Ishikawa (cell line): ENCODE measurements around the gene EPHA6.

Source experiments
- CEBPB ChIP-seq: IDR thresholded peaks from 2 replicates; pipeline ENCODE4 v1.6.1; 2012
- CREB1 ChIP-seq: IDR thresholded peaks from 2 replicates; pipeline ENCODE4 v1.6.1; 2012; ENCODE audit warnings: low read depth
- EGR1 ChIP-seq: IDR thresholded peaks from 2 replicates; pipeline ENCODE4 v1.6.1; 2012
- EP300 ChIP-seq: IDR thresholded peaks from 2 replicates; pipeline ENCODE4 v1.6.1; 2012; ENCODE audit warnings: borderline replicate concordance
- FOXM1 ChIP-seq: IDR thresholded peaks from 2 replicates; pipeline ENCODE4 v1.6.1; 2012; ENCODE audit warnings: low read depth, borderline replicate concordance
- NFIC ChIP-seq: IDR thresholded peaks from 2 replicates; pipeline ENCODE4 v1.6.1; 2012
- RAD21 ChIP-seq: IDR thresholded peaks from 2 replicates; pipeline ENCODE4 v1.6.1; 2012; ENCODE audit warnings: low read depth
- TAF1 ChIP-seq: IDR thresholded peaks from 2 replicates; pipeline ENCODE4 v1.6.1; 2012; ENCODE audit warnings: low read depth, mild to moderate bottlenecking
- TCF12 ChIP-seq: IDR thresholded peaks from 2 replicates; pipeline ENCODE4 v1.6.1; 2012; ENCODE audit warnings: low read depth
- TEAD4 ChIP-seq: IDR thresholded peaks from 2 replicates; pipeline ENCODE4 v1.6.1; 2012
- YY1 ChIP-seq: IDR thresholded peaks from 2 replicates; pipeline ENCODE4 v1.6.1; 2012; ENCODE audit warnings: low read depth
- ZBTB7A ChIP-seq: IDR thresholded peaks from 2 replicates; pipeline ENCODE4 v1.6.1; 2012; ENCODE audit warnings: low read depth
- TF ChIP-seq, protein P1 (sequence below): IDR thresholded peaks from 2 replicates; pipeline ENCODE4 v1.6.1; 2012
- TF ChIP-seq, protein P2 (sequence below): IDR thresholded peaks from 2 replicates; pipeline ENCODE4 v1.6.1; 2012; ENCODE audit warnings: low read depth, mild to moderate bottlenecking
- TF ChIP-seq, protein P3 (sequence below): IDR thresholded peaks from 2 replicates; pipeline ENCODE4 v1.6.1; 2012

The EPHA6 gene

DNA sequence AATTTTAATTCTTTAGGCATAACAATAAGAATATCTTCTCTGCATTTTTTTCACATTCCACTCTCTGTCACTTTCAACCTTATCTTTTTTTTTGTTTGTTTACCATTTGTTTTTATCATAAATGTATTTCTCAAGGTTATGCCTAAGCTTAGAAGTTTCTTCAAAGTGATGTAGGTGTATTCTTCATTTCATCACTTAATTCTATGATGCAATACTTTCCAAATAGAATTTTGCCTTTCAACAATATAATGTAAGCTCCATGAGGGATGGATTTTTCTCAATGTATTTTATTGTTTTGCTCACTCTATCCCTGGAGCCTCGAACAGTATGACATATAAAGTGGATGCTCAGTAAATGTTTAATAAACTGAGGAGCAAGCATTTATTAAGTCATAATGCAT is 444.9 kb downstream of the EPHA6 start:
- TF ChIP-seq ZBTB7A (no peak), TAF1 (no peak), EGR1 (no peak), TCF12 (no peak), RAD21 (no peak)
- TF ChIP-seq, protein P1, sequence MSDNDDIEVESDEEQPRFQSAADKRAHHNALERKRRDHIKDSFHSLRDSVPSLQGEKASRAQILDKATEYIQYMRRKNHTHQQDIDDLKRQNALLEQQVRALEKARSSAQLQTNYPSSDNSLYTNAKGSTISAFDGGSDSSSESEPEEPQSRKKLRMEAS, result no peak

DNA sequence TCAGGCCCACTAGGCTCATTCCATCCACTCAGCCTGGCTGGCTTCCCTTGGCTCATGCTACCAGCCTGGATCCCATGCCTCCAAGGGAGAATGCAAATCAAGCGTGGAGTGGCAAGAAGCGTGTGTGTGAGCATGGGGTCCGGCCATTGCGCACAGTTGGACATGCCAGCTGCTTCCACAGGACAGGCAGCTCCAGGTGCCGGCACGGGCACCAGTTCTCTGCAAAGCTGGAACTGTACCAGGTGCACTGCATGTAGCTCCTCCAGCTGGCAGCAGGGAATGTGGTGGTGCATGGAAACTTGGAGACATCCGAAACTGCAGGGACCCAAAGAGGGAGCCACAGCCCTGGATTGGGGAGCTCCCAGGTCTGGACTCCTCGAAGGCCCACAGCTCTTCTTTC is 449.8 kb downstream of the EPHA6 start:
- TF ChIP-seq EP300 (no peak), ZBTB7A (no peak), CREB1 (no peak), TAF1 (no peak), TCF12 (no peak), YY1 (no peak), FOXM1 (no peak), RAD21 (no peak), NFIC (no peak), EGR1 (no peak), TEAD4 (no peak), CEBPB (no peak)
- TF ChIP-seq, protein P2, sequence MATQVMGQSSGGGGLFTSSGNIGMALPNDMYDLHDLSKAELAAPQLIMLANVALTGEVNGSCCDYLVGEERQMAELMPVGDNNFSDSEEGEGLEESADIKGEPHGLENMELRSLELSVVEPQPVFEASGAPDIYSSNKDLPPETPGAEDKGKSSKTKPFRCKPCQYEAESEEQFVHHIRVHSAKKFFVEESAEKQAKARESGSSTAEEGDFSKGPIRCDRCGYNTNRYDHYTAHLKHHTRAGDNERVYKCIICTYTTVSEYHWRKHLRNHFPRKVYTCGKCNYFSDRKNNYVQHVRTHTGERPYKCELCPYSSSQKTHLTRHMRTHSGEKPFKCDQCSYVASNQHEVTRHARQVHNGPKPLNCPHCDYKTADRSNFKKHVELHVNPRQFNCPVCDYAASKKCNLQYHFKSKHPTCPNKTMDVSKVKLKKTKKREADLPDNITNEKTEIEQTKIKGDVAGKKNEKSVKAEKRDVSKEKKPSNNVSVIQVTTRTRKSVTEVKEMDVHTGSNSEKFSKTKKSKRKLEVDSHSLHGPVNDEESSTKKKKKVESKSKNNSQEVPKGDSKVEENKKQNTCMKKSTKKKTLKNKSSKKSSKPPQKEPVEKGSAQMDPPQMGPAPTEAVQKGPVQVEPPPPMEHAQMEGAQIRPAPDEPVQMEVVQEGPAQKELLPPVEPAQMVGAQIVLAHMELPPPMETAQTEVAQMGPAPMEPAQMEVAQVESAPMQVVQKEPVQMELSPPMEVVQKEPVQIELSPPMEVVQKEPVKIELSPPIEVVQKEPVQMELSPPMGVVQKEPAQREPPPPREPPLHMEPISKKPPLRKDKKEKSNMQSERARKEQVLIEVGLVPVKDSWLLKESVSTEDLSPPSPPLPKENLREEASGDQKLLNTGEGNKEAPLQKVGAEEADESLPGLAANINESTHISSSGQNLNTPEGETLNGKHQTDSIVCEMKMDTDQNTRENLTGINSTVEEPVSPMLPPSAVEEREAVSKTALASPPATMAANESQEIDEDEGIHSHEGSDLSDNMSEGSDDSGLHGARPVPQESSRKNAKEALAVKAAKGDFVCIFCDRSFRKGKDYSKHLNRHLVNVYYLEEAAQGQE, result no peak
- TF ChIP-seq, protein P1, result no peak
- TF ChIP-seq, protein P3, sequence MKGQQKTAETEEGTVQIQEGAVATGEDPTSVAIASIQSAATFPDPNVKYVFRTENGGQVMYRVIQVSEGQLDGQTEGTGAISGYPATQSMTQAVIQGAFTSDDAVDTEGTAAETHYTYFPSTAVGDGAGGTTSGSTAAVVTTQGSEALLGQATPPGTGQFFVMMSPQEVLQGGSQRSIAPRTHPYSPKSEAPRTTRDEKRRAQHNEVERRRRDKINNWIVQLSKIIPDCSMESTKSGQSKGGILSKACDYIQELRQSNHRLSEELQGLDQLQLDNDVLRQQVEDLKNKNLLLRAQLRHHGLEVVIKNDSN, result no peak

DNA sequence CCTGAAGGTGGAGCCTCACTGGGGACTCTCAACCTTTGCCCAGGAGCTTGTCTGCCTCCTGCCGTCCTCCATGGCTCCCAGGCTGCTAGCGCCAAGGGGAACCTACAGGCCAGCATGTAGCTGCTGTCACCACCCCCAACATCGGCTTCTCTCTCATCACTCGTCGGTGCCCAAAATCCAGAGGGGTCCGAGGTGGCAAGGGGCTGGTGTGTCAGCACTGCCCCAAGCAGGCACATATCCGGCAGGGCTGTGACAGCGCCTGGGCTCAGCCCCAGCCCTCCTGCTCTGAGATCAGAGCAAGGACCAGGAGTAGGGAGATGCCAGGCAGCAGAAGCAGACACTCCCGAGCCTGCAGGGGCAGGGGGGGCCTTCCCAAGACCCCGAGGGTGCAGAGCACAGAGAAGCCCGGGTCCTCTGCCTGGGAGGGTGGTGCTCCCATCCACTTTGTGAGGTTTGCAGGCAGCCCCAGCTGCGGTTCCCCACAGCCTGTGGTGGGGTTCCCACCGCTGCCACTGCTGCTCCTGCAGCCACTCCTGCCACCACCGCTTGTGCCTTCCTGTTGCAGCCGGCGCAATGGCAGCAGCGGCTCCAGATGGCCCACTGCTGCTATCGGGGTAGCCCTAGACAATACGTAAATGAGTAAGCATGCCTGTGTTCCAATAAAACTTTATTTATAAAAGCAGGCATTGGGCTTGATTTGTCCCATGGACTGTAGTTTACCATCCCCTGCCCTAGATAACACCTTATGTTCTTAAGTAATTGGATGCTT is 451.0 kb downstream of the EPHA6 start:
- no peak for TF ChIP-seq ZBTB7A
- TF ChIP-seq, protein P3, result no peak
- TF ChIP-seq TCF12, result no peak
- TF ChIP-seq YY1, result no peak
- no peak for TF ChIP-seq TEAD4
- TF ChIP-seq, protein P1, result no peak
- TF ChIP-seq FOXM1, result no peak

DNA sequence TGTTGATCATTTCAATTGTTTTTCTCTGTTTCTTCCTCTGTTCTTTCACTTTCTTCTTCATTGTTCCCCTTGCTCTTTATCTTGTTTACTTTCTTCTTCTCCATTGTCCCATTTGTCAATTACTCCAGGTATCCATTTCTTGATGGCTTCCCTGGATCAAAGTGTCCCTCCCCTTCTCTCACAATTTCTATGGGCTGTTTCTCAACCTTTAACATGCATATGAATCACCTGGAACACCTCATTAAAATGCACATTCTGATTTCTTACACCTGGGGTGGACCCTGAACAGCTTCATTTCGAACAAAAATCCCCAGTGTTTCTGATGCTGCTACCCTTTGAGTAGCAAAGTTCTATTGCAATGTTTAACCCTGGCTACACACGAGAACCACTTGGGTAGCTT is 454.8 kb downstream of the EPHA6 start:
- TF ChIP-seq RAD21 (no peak), NFIC (no peak), EGR1 (no peak), FOXM1 (no peak), TEAD4 (no peak), CREB1 (no peak), ZBTB7A (no peak), CEBPB (no peak), EP300 (no peak), TAF1 (no peak)
- TF ChIP-seq, protein P3, result no peak
- TF ChIP-seq, protein P2, result no peak
- TF ChIP-seq, protein P1, result no peak

DNA sequence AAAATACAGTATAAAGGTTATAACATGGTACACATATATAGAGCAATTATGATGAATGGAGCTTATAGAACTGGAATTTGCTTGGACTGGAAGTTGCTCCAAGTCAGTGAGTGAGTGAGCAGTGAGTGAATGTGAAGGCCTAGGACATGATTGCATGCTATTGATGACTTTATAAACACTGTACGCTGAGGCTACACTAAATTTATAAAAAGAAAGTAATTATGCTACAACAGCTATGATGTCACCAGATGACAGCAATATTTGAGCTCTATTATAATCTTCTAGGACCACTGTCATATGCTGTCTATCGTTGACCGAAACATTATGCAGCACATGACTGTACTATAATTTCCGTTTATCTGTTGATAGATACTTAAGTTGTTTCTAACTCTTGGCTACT is 463.3 kb downstream of the EPHA6 start:
- TF ChIP-seq ZBTB7A (no peak), CREB1 (no peak), EP300 (no peak), TEAD4 (no peak), FOXM1 (no peak), RAD21 (no peak)
- TF ChIP-seq, protein P1, result no peak
